ENCODE data around the gene MIER1. TPM values are rescaled to one million over a fixed set of nuclear protein-coding genes. Genes with fewer than 3 reads are reported as not detected.
A peak's percentile ranks its signal among the peaks of the same experiment; 100 is the strongest.

Gene MIER1
- total RNA-seq, 4 donors from 2014 or later: 32.6 to 85.7 (median 65.2) TPM

GRCh38 chr1:66985835-66986234, 61.0 kb downstream of the MIER1 start:
- H3K4me3 ChIP-seq: no peak overlapping the region
- 33 to 34% methylated on average over 1 of the region's 1 CpG for WGBS, 2 donors (ENCODE audit: low coverage in 1 of 2)
- TF ChIP-seq POLR2A (IDR thresholded peaks at IDR 0.05) (no peak), EP300 (IDR thresholded peaks at IDR 0.05; ENCODE audit: low read depth) (no peak), POLR2AphosphoS5 (IDR thresholded peaks at IDR 0.05) (no peak), CTCF (IDR thresholded peaks at IDR 0.05) (no peak)
- DNase-seq: no peak
- H3K9me3 ChIP-seq: no peaks in the 10 kb centered on the region
- H3K36me3 ChIP-seq: peaks cover 0 to 49% (median 11%) of the 10 kb centered on the region in 4 donors
- H3K27me3 ChIP-seq: no peaks in the 10 kb centered on the region
- in situ Hi-C loops (cut with MboI; ENCODE audit: low pct_ligation_motif_present in 1 of 4, low pct_unique_long_range_greater_than_20kb in 1 of 4, low sequenced_read_pairs in 3 of 4) (loop anchor here in 2 of 4 donors (25.0 kb wide), 1 partner anchor 224 kb away; the partner anchor contains the start of gene DYNLT5 (in 2 of the 2)), intact Hi-C loops (cut with DNase I; ENCODE audit: low total_unique reads) (no loop called here)
- peaks cover 7 to 30% (median 15%) of the 10 kb centered on the region in 4 donors for H3K4me1 ChIP-seq
- H3K27ac ChIP-seq: no peak overlapping the region

- H3K27ac ChIP-seq: no peak overlapping the region
- DNase-seq: no peak
- intact Hi-C loops (cut with DNase I; ENCODE audit: low total_unique reads) (no loop called here), in situ Hi-C loops (cut with MboI; ENCODE audit: low pct_ligation_motif_present in 1 of 4, low pct_unique_long_range_greater_than_20kb in 1 of 4, low sequenced_read_pairs in 3 of 4) (loop anchor here in 3 of 4 donors (10.0 to 25.0 kb wide), 2 partner anchors 152 to 231 kb away; partner anchors contain the start of gene DYNLT5 (in 2 of the 3))
- no peaks in the 10 kb centered on the region for H3K9me3 ChIP-seq
- no peak overlapping the region for H3K4me3 ChIP-seq
- H3K4me1 ChIP-seq: no peaks in the 10 kb centered on the region
- TF ChIP-seq CTCF (IDR thresholded peaks at IDR 0.05): no peak
- no peak for TF ChIP-seq POLR2AphosphoS5 (IDR thresholded peaks at IDR 0.05)
- TF ChIP-seq EP300 (IDR thresholded peaks at IDR 0.05; ENCODE audit: low read depth): no peak
- TF ChIP-seq POLR2A (IDR thresholded peaks at IDR 0.05): no peak
- H3K36me3 ChIP-seq: peaks cover 0 to 12% (median 1%) of the 10 kb centered on the region in 4 donors
- 69 to 93% methylated on average over 3 of the region's 3 CpGs for WGBS, 2 donors (ENCODE audit: low coverage in 1 of 2)
- no peaks in the 10 kb centered on the region for H3K27me3 ChIP-seq
Observed at GRCh38 chr1:66993076-66993475, 68.3 kb downstream of the MIER1 start.

- Histone ChIP-seq H3K9me3 (no peaks in the 10 kb centered on the region), H3K36me3 (peaks cover 0 to 12% (median 3%) of the 10 kb centered on the region in 4 donors), H3K4me3 (no peak overlapping the region), H3K4me1 (no peaks in the 10 kb centered on the region), H3K27ac (no peak overlapping the region), H3K27me3 (no peaks in the 10 kb centered on the region)
- DNase-seq: peak; percentile 58
- in situ Hi-C loops (cut with MboI; ENCODE audit: low pct_ligation_motif_present in 1 of 4, low pct_unique_long_range_greater_than_20kb in 1 of 4, low sequenced_read_pairs in 3 of 4) (loop anchor here in 3 of 4 donors (5.0 to 25.0 kb wide), 3 partner anchors 149 to 234 kb away; partner anchors contain the start of gene DYNLT5 (in 2 of the 3)), intact Hi-C loops (cut with DNase I; ENCODE audit: low total_unique reads) (loop anchor here (5.0 kb wide), 2 partner anchors 56 to 151 kb away; partner anchors contain the start of gene SLC35D1)
- no peak for TF ChIP-seq POLR2A (IDR thresholded peaks at IDR 0.05)
- TF ChIP-seq EP300 (IDR thresholded peaks at IDR 0.05; ENCODE audit: low read depth): no peak
- TF ChIP-seq CTCF (IDR thresholded peaks at IDR 0.05): peak; percentile 63 to 83 (median 69)
- peak in 1 of 3 donors; percentile 15 for TF ChIP-seq POLR2AphosphoS5 (IDR thresholded peaks at IDR 0.05)
- 71 to 73% methylated on average over 7 of the region's 7 CpGs for WGBS, 2 donors (ENCODE audit: low coverage in 1 of 2)
Observed at GRCh38 chr1:66996018-66996682, 71.4 kb downstream of the MIER1 start.

- Histone ChIP-seq H3K27ac (no peak overlapping the region), H3K4me1 (peaks cover 0 to 17% (median 2%) of the 10 kb centered on the region in 4 donors), H3K36me3 (peaks cover 0 to 19% (median 6%) of the 10 kb centered on the region in 4 donors), H3K9me3 (no peaks in the 10 kb centered on the region), H3K4me3 (no peak overlapping the region), H3K27me3 (no peaks in the 10 kb centered on the region)
- TF ChIP-seq POLR2A (IDR thresholded peaks at IDR 0.05) (no peak), EP300 (IDR thresholded peaks at IDR 0.05; ENCODE audit: low read depth) (no peak), POLR2AphosphoS5 (IDR thresholded peaks at IDR 0.05) (no peak), CTCF (IDR thresholded peaks at IDR 0.05) (no peak)
- no peak for DNase-seq
- intact Hi-C loops (cut with DNase I; ENCODE audit: low total_unique reads) (loop anchor here (5.0 kb wide), 2 partner anchors 53 to 148 kb away; partner anchors contain the start of gene SLC35D1), in situ Hi-C loops (cut with MboI; ENCODE audit: low pct_ligation_motif_present in 1 of 4, low pct_unique_long_range_greater_than_20kb in 1 of 4, low sequenced_read_pairs in 3 of 4) (loop anchor here in 3 of 4 donors (5.0 to 25.0 kb wide), 3 partner anchors 146 to 237 kb away; partner anchors contain the start of gene DYNLT5 (in 2 of the 3))
Observed at GRCh38 chr1:66998972-66999371, 74.2 kb downstream of the MIER1 start.
